Liver (tissue), 9 donors: Measurements from ENCODE around the gene IRF6. TPM values are rescaled to one million over a fixed set of nuclear protein-coding genes. Genes with fewer than 3 reads are reported as not detected.
A peak's percentile ranks its signal among the peaks of the same experiment; 100 is the strongest.

ENCODE experiments used
- DNase-seq: peaks from one replicate; pipeline ENCODE4 v3.0.0-alpha.2; 2017; ENCODE audit warnings: low spot score
- H3K27ac ChIP-seq, 2 donors: one replicate each; pipeline ENCODE4 v1.7.0; 2013; ENCODE audit warnings: inconsistent platforms in 2 of 2, low read length in 2 of 2, control low read depth in 1 of 2, low read depth in 1 of 2, mild to moderate bottlenecking in 1 of 2
- H3K27me3 ChIP-seq, 4 donors: one replicate each; pipeline versions ENCODE4 v1.6.1 to v1.7.0; 2013; ENCODE audit warnings: low read length in 3 of 4, inconsistent platforms in 1 of 4, mild to moderate bottlenecking in 1 of 4, moderate library complexity in 1 of 4; ENCODE audit not compliant: control insufficient read depth in 4 of 4, insufficient read depth in 4 of 4
- H3K36me3 ChIP-seq, 4 donors: one replicate each; pipeline versions ENCODE4 v1.6.1 to v1.7.0; 2013; ENCODE audit warnings: low read length in 3 of 4, mild to moderate bottlenecking in 3 of 4, low read depth in 1 of 4, moderate library complexity in 1 of 4; ENCODE audit not compliant: control insufficient read depth in 4 of 4, insufficient read depth in 3 of 4
- H3K4me1 ChIP-seq, 4 donors: one replicate each; pipeline versions ENCODE4 v1.6.1 to v1.7.0; 2013; ENCODE audit warnings: low read length in 3 of 4, mild to moderate bottlenecking in 3 of 4, moderate library complexity in 1 of 4; ENCODE audit not compliant: control insufficient read depth in 4 of 4, insufficient read depth in 4 of 4
- H3K4me3 ChIP-seq, 3 donors: one replicate each; pipeline versions ENCODE4 v1.6.1 to v1.7.0; 2013; ENCODE audit warnings: low read length in 3 of 3, control low read depth in 1 of 3, low read depth in 1 of 3, mild to moderate bottlenecking in 1 of 3
- H3K9ac ChIP-seq, 2 donors: one replicate each; pipeline ENCODE4 v1.7.0; 2013; ENCODE audit warnings: low read length in 2 of 2, mild to moderate bottlenecking in 2 of 2, moderate library complexity in 2 of 2, control low read depth in 1 of 2, low read depth in 1 of 2
- H3K9me3 ChIP-seq, 4 donors: one replicate each; pipeline versions ENCODE4 v1.6.1 to v1.7.0; 2013; ENCODE audit warnings: low read length in 3 of 4; ENCODE audit not compliant: control insufficient read depth in 4 of 4
- EGR1 ChIP-seq, 2 donors: IDR thresholded peaks; 2 replicates each; pipeline ENCODE4 v1.6.1; 2016 to 2018; ENCODE audit warnings: antibody characterized with exemption in 2 of 2, low read depth in 2 of 2
- FOXA1 ChIP-seq: IDR thresholded peaks from 2 replicates; pipeline ENCODE4 v1.6.1; 2016; ENCODE audit warnings: antibody characterized with exemption
- FOXA2 ChIP-seq: IDR thresholded peaks from 2 replicates; pipeline ENCODE4 v1.6.1; 2016; ENCODE audit warnings: antibody characterized with exemption
- GABPA ChIP-seq, 2 donors: IDR thresholded peaks in 1 of 2; conservative IDR thresholded peaks in 1 of 2; 2 replicates each; pipeline ENCODE4 v1.6.1; 2016; ENCODE audit warnings: antibody characterized with exemption in 2 of 2, mild to moderate bottlenecking in 1 of 2, moderate library complexity in 1 of 2
- HNF4A ChIP-seq, 2 donors: conservative IDR thresholded peaks; 2 replicates each; pipeline ENCODE4 v1.6.1; 2016; ENCODE audit warnings: antibody characterized with exemption in 2 of 2, mild to moderate bottlenecking in 2 of 2
- HNF4G ChIP-seq: IDR thresholded peaks from 2 replicates; pipeline ENCODE4 v1.6.1; 2016; ENCODE audit warnings: antibody characterized with exemption
- JUND ChIP-seq, 2 donors: IDR thresholded peaks; 2 replicates each; pipeline ENCODE4 v1.6.1; 2016; ENCODE audit warnings: antibody characterized with exemption in 2 of 2
- NR2F2 ChIP-seq: IDR thresholded peaks from 2 replicates; pipeline ENCODE4 v1.6.1; 2016; ENCODE audit warnings: antibody characterized with exemption
- RAD21 ChIP-seq, 2 donors: IDR thresholded peaks; 2 replicates each; pipeline ENCODE4 v1.6.1; 2016; ENCODE audit warnings: antibody characterized with exemption in 2 of 2, mild to moderate bottlenecking in 2 of 2
- RXRA ChIP-seq, 2 donors: IDR thresholded peaks; 2 replicates each; pipeline ENCODE4 v1.6.1; 2017 to 2018; ENCODE audit warnings: antibody characterized with exemption in 2 of 2, mild to moderate bottlenecking in 1 of 2
- SP1 ChIP-seq: IDR thresholded peaks from 2 replicates; pipeline ENCODE4 v1.6.1; 2018; ENCODE audit warnings: antibody characterized with exemption, mild to moderate bottlenecking
- TAF1 ChIP-seq: conservative IDR thresholded peaks from 2 replicates; pipeline ENCODE4 v1.6.1; 2016; ENCODE audit warnings: antibody characterized with exemption, mild to moderate bottlenecking
- YY1 ChIP-seq: IDR thresholded peaks from 2 replicates; pipeline ENCODE4 v1.6.1; 2016; ENCODE audit warnings: antibody characterized with exemption, mild to moderate bottlenecking
- WGBS: extraction: QIAGEN DNeasy Blood & Tissue Kit; methylation state at CpG from one replicate; pipeline ENCODE4 v1.1.7; 2013; 5-methylcytosine and 5-hydroxymethylcytosine counted together
- polyA plus RNA-seq, 2 donors: library from polyadenylated mRNA; stranded (reverse) in 1 of 2; unstranded in 1 of 2; fragments of 200-250 nt in 1 of 2; fragments of >200 nt in 1 of 2; fragmentation: Nextera tagmentation in 1 of 2; extraction: Ambion mirVana in 1 of 2; gene quantifications; one replicate each; pipeline versions ENCODE4 v1.2.1 to v1.2.3, GENCODE V29; 2013 to 2015
- total RNA-seq, 2 donors: library from RNA; depleted of rRNA; stranded (reverse); fragments of >200 nt; gene quantifications; one replicate each; pipeline ENCODE4 v1.2.3, GENCODE V29; 2014
- TF ChIP-seq, protein P1 (sequence below): fragments of 150-350 bp; IDR thresholded peaks from 2 replicates; pipeline ENCODE4 v1.5.1; 2017; ENCODE audit warnings: improper control_type of control experiment, low read depth, low read length; ENCODE audit not compliant: missing input control
- TF ChIP-seq, protein P2 (sequence below): IDR thresholded peaks from 2 replicates; pipeline ENCODE4 v1.6.1; 2016; ENCODE audit warnings: antibody characterized with exemption
- TF ChIP-seq, protein P3 (sequence below): IDR thresholded peaks from 2 replicates; pipeline ENCODE4 v1.6.1; 2016; ENCODE audit warnings: antibody characterized with exemption
- TF ChIP-seq, protein P4 (sequence below): IDR thresholded peaks from 2 replicates; pipeline ENCODE4 v1.6.1; 2016; ENCODE audit warnings: antibody characterized with exemption
- TF ChIP-seq, protein P5 (sequence below): IDR thresholded peaks from 2 replicates; pipeline ENCODE4 v1.6.1; 2016; ENCODE audit warnings: antibody characterized with exemption, mild to moderate bottlenecking
- donor health status: healthy.
- donor health status: healthy.
- donor health status: healthy.
- donor health status: healthy.
- donor health status: healthy.

IRF6 gene
- total RNA-seq (10 to 100 TPM in 1 of 2 donors, under 1 TPM in 1; 0.51 to 29.3 TPM), polyA plus RNA-seq (10 to 100 TPM; 11.0 to 17.5 TPM)

DNA sequence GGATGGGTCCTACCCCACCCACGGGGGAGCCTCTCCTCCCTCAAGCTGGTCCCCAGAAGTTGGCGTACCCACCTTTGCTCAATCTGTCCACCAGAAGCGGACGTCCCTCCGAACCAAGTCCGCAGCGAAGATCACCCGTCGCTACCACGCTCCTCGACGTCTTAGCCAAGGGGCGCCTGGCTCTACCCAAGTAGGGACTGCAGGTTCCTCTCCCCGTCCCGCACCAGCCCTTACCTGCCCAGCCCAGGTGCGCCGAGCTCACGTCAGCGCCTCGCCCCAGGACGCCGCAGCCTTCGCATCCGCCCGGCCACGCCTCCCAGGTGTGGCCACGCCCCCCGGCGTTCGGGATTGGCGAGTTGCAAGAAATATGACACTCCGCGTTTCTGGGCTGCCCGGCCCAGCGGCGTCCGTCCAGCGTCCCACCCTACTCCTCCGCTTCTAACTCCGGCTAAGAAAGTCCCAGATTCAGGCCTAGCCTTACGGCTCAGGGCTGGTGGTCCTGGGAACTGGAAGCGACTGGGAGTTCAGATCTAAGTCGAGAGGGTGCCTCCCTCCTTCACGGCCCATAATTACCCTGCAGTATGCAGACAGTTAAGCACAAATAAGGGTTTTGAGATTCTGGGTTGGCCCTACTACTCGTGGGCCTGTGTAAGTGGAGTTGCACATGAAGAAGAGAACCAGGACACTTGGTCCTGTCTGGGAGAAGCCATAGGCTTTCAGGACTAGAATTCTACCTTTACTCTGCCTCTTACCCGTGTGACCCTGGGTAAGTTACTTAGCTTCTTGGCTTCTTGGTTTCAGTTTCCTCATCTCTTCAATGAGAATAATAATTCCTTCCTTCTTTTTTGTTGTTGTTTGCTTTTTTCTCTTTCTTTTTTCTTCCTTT lies at the start of gene IRF6:
Gene IRF6, minus strand, starts transcription at position 268 of the 886 bp plus-strand sequence. CDS start 4,729 bp downstream, outside the sequence.
- H3K4me3 ChIP-seq = peak within 1 kb of the TSS; percentile 59 to 83 (median 65)
- no peaks in the 10 kb centered on the region for H3K36me3 ChIP-seq
- H3K9me3 ChIP-seq = no peaks in the 10 kb centered on the region
- no peaks in the 10 kb centered on the region for H3K27me3 ChIP-seq
- H3K27ac ChIP-seq = peak within 1 kb of the TSS; percentile 52 to 78
- DNase-seq = peak; percentile 84
- WGBS = 5% methylated on average over 46 of the region's 46 CpGs
- peaks cover 1 to 37% (median 20%) of the 10 kb centered on the region in 4 donors for H3K4me1 ChIP-seq
- TF ChIP-seq TAF1 (no peak), SP1 (peak; percentile 56), YY1 (peak; percentile 40)
- H3K9ac ChIP-seq = peak within 1 kb of the TSS; percentile 39 to 45

DNA sequence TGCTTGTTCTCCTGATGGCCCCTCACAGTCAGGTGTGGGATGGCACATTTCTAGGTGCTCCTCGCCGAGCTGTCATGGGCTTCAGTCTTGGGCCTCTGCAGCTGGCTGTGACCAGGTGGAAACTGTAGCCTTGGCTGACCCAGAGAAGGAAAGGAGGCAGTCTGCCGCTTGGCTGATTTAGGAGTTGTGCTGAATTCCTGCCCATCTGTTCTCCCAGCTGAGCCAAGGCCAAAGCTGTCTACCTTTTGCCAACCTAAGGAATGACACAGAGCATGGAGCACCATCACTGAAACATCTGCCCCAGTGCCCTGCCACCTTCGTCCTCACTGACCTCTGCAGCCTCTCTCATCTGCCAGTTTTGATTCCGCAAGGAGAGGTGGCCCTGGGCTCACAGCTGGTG lies 49.7 kb upstream of the IRF6 start:
- no peak for DNase-seq
- H3K4me1 ChIP-seq = no peaks in the 10 kb centered on the region
- H3K9me3 ChIP-seq = no peaks in the 10 kb centered on the region
- WGBS = 79% methylated on average over 5 of the region's 5 CpGs
- no peaks in the 10 kb centered on the region for H3K27me3 ChIP-seq
- no peak for TF ChIP-seq JUND (IDR thresholded peaks at IDR 0.05)
- TF ChIP-seq, protein P1, sequence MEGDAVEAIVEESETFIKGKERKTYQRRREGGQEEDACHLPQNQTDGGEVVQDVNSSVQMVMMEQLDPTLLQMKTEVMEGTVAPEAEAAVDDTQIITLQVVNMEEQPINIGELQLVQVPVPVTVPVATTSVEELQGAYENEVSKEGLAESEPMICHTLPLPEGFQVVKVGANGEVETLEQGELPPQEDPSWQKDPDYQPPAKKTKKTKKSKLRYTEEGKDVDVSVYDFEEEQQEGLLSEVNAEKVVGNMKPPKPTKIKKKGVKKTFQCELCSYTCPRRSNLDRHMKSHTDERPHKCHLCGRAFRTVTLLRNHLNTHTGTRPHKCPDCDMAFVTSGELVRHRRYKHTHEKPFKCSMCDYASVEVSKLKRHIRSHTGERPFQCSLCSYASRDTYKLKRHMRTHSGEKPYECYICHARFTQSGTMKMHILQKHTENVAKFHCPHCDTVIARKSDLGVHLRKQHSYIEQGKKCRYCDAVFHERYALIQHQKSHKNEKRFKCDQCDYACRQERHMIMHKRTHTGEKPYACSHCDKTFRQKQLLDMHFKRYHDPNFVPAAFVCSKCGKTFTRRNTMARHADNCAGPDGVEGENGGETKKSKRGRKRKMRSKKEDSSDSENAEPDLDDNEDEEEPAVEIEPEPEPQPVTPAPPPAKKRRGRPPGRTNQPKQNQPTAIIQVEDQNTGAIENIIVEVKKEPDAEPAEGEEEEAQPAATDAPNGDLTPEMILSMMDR = no peak
- TF ChIP-seq HNF4G = no peak
- TF ChIP-seq GABPA (IDR thresholded peaks at IDR 0.05 in 1 of 2, conservative IDR thresholded peaks at IDR 0.05 in 1 of 2) = no peak
- TF ChIP-seq, protein P2, sequence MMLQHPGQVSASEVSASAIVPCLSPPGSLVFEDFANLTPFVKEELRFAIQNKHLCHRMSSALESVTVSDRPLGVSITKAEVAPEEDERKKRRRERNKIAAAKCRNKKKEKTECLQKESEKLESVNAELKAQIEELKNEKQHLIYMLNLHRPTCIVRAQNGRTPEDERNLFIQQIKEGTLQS = no peak
- TF ChIP-seq TAF1 = no peak
- no peak for TF ChIP-seq FOXA2
- TF ChIP-seq, protein P3, sequence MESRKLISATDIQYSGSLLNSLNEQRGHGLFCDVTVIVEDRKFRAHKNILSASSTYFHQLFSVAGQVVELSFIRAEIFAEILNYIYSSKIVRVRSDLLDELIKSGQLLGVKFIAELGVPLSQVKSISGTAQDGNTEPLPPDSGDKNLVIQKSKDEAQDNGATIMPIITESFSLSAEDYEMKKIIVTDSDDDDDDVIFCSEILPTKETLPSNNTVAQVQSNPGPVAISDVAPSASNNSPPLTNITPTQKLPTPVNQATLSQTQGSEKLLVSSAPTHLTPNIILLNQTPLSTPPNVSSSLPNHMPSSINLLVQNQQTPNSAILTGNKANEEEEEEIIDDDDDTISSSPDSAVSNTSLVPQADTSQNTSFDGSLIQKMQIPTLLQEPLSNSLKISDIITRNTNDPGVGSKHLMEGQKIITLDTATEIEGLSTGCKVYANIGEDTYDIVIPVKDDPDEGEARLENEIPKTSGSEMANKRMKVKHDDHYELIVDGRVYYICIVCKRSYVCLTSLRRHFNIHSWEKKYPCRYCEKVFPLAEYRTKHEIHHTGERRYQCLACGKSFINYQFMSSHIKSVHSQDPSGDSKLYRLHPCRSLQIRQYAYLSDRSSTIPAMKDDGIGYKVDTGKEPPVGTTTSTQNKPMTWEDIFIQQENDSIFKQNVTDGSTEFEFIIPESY = no peak
- no peak for TF ChIP-seq EGR1 (IDR thresholded peaks at IDR 0.05; ENCODE audit: low read depth in 2 of 2)
- no peak for TF ChIP-seq RAD21 (IDR thresholded peaks at IDR 0.05)
- no peak for TF ChIP-seq YY1
- TF ChIP-seq, protein P4, sequence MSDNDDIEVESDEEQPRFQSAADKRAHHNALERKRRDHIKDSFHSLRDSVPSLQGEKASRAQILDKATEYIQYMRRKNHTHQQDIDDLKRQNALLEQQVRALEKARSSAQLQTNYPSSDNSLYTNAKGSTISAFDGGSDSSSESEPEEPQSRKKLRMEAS = no peak
- TF ChIP-seq HNF4A (conservative IDR thresholded peaks at IDR 0.05) = no peak
- no peak for TF ChIP-seq RXRA (IDR thresholded peaks at IDR 0.05)
- TF ChIP-seq, protein P5, sequence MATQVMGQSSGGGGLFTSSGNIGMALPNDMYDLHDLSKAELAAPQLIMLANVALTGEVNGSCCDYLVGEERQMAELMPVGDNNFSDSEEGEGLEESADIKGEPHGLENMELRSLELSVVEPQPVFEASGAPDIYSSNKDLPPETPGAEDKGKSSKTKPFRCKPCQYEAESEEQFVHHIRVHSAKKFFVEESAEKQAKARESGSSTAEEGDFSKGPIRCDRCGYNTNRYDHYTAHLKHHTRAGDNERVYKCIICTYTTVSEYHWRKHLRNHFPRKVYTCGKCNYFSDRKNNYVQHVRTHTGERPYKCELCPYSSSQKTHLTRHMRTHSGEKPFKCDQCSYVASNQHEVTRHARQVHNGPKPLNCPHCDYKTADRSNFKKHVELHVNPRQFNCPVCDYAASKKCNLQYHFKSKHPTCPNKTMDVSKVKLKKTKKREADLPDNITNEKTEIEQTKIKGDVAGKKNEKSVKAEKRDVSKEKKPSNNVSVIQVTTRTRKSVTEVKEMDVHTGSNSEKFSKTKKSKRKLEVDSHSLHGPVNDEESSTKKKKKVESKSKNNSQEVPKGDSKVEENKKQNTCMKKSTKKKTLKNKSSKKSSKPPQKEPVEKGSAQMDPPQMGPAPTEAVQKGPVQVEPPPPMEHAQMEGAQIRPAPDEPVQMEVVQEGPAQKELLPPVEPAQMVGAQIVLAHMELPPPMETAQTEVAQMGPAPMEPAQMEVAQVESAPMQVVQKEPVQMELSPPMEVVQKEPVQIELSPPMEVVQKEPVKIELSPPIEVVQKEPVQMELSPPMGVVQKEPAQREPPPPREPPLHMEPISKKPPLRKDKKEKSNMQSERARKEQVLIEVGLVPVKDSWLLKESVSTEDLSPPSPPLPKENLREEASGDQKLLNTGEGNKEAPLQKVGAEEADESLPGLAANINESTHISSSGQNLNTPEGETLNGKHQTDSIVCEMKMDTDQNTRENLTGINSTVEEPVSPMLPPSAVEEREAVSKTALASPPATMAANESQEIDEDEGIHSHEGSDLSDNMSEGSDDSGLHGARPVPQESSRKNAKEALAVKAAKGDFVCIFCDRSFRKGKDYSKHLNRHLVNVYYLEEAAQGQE = no peak
- TF ChIP-seq SP1 = no peak
- TF ChIP-seq NR2F2 = no peak
- no peak for TF ChIP-seq FOXA1
- no peak overlapping the region for H3K27ac ChIP-seq
- no peak overlapping the region for H3K9ac ChIP-seq
- no peak overlapping the region for H3K4me3 ChIP-seq
- peaks cover 5 to 35% (median 18%) of the 10 kb centered on the region in 4 donors for H3K36me3 ChIP-seq
